ENCODE measurements around the gene PLCB1. TPM values are rescaled to one million over a fixed set of nuclear protein-coding genes. Genes with fewer than 3 reads are reported as not detected.
"Not testable (repeated sequence)": the region's sequence is repeated elsewhere in the genome, so short reads cannot be mapped to it uniquely, and the experiment has no call there.

Gene PLCB1
- total RNA-seq, 1 experiment from 2014 or later, result 11.3 TPM

DNA sequence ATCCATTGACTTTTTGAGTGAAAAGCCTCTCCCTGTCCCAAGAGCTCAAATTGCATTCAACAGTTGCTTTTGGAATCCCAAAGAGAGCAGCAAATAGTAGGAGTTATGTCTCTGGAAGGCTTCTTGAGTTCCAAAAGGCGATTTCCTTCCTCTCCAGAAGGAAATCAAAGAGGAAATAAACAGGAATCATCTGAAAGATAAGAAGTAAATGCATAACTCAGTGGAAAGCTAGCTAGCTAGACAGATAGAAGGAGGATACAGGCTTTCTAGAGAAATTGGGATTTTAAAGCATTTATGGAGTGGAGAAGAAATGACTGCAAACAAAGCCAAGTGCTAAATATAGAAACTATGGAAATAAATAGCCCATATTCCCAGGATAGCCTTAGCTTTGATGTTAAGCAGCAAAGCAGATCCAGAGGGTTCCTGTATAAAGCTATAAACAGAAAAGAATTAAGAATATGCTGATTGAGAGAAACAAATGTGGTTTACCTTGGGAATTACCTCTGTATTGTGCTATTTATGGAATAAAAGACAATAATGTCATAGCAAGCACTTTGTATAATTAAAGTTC lies 214.7 kb downstream of the PLCB1 start:
- ChIA-PET POLR2A (interaction anchor here (0.8 kb wide), 1 partner anchor 13 kb away, joined by 3 read pairs; no protein-coding TSS in a partner anchor), CTCF (no interaction called here)
- H3K27me3 Mint-ChIP-seq (ENCODE audit: low read depth), result no peaks in the 10 kb centered on the region
- DNase-seq (ENCODE audit: low spot score) (no peak), ATAC-seq (no peak)
- H3K36me3 Mint-ChIP-seq, result no peaks in the 10 kb centered on the region
- TF ChIP-seq, protein P1, sequence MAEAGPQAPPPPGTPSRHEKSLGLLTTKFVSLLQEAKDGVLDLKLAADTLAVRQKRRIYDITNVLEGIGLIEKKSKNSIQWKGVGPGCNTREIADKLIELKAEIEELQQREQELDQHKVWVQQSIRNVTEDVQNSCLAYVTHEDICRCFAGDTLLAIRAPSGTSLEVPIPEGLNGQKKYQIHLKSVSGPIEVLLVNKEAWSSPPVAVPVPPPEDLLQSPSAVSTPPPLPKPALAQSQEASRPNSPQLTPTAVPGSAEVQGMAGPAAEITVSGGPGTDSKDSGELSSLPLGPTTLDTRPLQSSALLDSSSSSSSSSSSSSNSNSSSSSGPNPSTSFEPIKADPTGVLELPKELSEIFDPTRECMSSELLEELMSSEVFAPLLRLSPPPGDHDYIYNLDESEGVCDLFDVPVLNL (CRISPR knock-in tag; IDR thresholded peaks at IDR 0.05; ENCODE audit: borderline replicate concordance, low read depth), result no peak
- TF ChIP-seq FOXJ3 (CRISPR knock-in tag; IDR thresholded peaks at IDR 0.05; ENCODE audit: borderline replicate concordance), result no peak
- no peak for TF ChIP-seq ZNF396 (CRISPR knock-in tag; IDR thresholded peaks at IDR 0.05; ENCODE audit: borderline replicate concordance)
- TF ChIP-seq TEAD1 (CRISPR knock-in tag; IDR thresholded peaks at IDR 0.05), result no peak
- TF ChIP-seq GABPB1 (CRISPR knock-in tag; IDR thresholded peaks at IDR 0.05), result no peak
- no peak for TF ChIP-seq HMGA2 (CRISPR knock-in tag; IDR thresholded peaks at IDR 0.05)
- TF ChIP-seq, protein P2, sequence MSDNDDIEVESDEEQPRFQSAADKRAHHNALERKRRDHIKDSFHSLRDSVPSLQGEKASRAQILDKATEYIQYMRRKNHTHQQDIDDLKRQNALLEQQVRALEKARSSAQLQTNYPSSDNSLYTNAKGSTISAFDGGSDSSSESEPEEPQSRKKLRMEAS (CRISPR knock-in tag; IDR thresholded peaks at IDR 0.05), result no peak
- no peak for TF ChIP-seq GRHL2 (CRISPR knock-in tag; IDR thresholded peaks at IDR 0.05; ENCODE audit: insufficient replicate concordance, severe bottlenecking)
- no peak for TF ChIP-seq ZNF671 (CRISPR knock-in tag; IDR thresholded peaks at IDR 0.05)
- TF ChIP-seq, protein P3, sequence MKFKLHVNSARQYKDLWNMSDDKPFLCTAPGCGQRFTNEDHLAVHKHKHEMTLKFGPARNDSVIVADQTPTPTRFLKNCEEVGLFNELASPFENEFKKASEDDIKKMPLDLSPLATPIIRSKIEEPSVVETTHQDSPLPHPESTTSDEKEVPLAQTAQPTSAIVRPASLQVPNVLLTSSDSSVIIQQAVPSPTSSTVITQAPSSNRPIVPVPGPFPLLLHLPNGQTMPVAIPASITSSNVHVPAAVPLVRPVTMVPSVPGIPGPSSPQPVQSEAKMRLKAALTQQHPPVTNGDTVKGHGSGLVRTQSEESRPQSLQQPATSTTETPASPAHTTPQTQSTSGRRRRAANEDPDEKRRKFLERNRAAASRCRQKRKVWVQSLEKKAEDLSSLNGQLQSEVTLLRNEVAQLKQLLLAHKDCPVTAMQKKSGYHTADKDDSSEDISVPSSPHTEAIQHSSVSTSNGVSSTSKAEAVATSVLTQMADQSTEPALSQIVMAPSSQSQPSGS (CRISPR knock-in tag; IDR thresholded peaks at IDR 0.05; ENCODE audit: borderline replicate concordance, low read depth), result no peak
- no peak for TF ChIP-seq ZNF263 (CRISPR knock-in tag; IDR thresholded peaks at IDR 0.05; ENCODE audit: low read depth)
- peaks cover 5% of the 10 kb centered on the region for H3K9me3 Mint-ChIP-seq
- peaks cover 4% of the 10 kb centered on the region for H3K4me1 Mint-ChIP-seq
- no peak overlapping the region for H3K27ac Mint-ChIP-seq
- no peak overlapping the region for H3K4me3 Mint-ChIP-seq

DNA sequence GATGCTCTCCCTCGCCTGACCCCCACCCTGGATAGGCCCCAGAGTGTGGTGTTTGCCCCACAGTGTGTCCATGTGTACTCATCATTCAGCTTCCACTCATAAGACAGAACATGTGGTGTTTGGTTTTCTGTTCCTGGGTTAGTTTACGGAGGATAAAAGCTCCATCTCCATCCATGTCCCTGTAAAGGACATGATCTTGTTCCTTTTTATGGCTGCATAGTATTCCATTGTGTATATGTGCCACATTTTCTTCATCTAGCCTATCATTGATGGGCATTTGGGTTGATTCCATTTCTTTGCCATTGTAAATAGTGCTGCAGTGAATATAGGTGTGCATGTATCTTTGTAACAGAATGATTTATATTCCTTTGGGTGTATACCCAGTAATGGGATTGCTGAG lies 218.2 kb downstream of the PLCB1 start:
- H3K27ac Mint-ChIP-seq; H3K36me3 Mint-ChIP-seq; H3K9me3 Mint-ChIP-seq; ATAC-seq; CTCF ChIA-PET; POLR2A ChIA-PET; H3K4me3 Mint-ChIP-seq; H3K4me1 Mint-ChIP-seq; DNase-seq (ENCODE audit: low spot score); H3K27me3 Mint-ChIP-seq (ENCODE audit: low read depth): not testable (repeated sequence)

DNA sequence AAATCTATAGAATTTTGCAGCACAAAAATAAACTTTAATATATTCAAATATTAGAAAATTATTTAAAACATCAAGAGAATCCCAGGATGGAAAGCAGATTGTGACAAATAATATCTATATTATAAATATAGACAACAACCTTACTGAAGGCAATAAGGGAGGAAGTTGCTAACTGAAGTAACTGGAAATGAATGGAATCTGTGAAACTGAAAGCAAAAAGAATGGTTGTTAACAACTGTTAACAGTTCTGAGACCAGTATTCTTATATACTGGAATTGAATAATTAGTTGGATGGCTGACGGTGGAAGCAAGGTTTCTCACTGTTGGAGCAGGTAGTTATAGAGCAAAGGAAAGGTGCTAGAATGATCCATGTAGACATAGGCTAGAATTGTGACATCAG lies 220.4 kb downstream of the PLCB1 start:
- H3K9me3 Mint-ChIP-seq, result peaks cover 5% of the 10 kb centered on the region
- H3K27ac Mint-ChIP-seq, result no peak overlapping the region
- DNase-seq (ENCODE audit: low spot score), result no peak
- POLR2A ChIA-PET, result no interaction called here
- CTCF ChIA-PET, result no interaction called here
- ATAC-seq, result no peak
- TF ChIP-seq, protein P4, sequence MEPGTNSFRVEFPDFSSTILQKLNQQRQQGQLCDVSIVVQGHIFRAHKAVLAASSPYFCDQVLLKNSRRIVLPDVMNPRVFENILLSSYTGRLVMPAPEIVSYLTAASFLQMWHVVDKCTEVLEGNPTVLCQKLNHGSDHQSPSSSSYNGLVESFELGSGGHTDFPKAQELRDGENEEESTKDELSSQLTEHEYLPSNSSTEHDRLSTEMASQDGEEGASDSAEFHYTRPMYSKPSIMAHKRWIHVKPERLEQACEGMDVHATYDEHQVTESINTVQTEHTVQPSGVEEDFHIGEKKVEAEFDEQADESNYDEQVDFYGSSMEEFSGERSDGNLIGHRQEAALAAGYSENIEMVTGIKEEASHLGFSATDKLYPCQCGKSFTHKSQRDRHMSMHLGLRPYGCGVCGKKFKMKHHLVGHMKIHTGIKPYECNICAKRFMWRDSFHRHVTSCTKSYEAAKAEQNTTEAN (CRISPR knock-in tag; IDR thresholded peaks at IDR 0.05), result no peak
- TF ChIP-seq ZNF263 (CRISPR knock-in tag; IDR thresholded peaks at IDR 0.05; ENCODE audit: low read depth) (no peak), ZNF416 (CRISPR knock-in tag; IDR thresholded peaks at IDR 0.05) (no peak), TCF7 (CRISPR knock-in tag; IDR thresholded peaks at IDR 0.05; ENCODE audit: low read depth) (no peak), CREM (CRISPR knock-in tag; IDR thresholded peaks at IDR 0.05) (no peak)
- TF ChIP-seq, protein P3 (CRISPR knock-in tag; IDR thresholded peaks at IDR 0.05; ENCODE audit: borderline replicate concordance, low read depth), result no peak
- TF ChIP-seq, protein P5, sequence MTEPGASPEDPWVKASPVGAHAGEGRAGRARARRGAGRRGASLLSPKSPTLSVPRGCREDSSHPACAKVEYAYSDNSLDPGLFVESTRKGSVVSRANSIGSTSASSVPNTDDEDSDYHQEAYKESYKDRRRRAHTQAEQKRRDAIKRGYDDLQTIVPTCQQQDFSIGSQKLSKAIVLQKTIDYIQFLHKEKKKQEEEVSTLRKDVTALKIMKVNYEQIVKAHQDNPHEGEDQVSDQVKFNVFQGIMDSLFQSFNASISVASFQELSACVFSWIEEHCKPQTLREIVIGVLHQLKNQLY (CRISPR knock-in tag; IDR thresholded peaks at IDR 0.05), result no peak
- no peaks in the 10 kb centered on the region for H3K27me3 Mint-ChIP-seq (ENCODE audit: low read depth)
- H3K4me3 Mint-ChIP-seq, result no peak overlapping the region
- H3K4me1 Mint-ChIP-seq, result peaks cover 7% of the 10 kb centered on the region
- H3K36me3 Mint-ChIP-seq, result no peaks in the 10 kb centered on the region

Measured in WTC11 (cell line).